K562 (cell line): ENCODE measurements around the gene KCNJ9. TPM values are rescaled to one million over a fixed set of nuclear protein-coding genes. Genes with fewer than 3 reads are reported as not detected.

ENCODE experiments used
- ATAC-seq: fragments of 200-7000 bp; cut with Tn5 transposase; 3 replicates; pipeline ENCODE4 v1.9.1; 2020; ENCODE audit warnings: moderate library complexity
- BruUV-seq: library from RNA; stranded (reverse); fragments of 400-500 nt; replicated peaks from 2 replicates; lab custom pipeline; 2021; lab: Mats Ljungman, UMichigan
- CTCF ChIA-PET: fragments of 300-600 bp; formaldehyde crosslinking; extraction: SDS; loops from one replicate; lab custom pipeline; 2021; ENCODE audit warnings: low intra/inter-chr PET ratio; lab: Yijun Ruan, JAX
- POLR2A ChIA-PET: fragments of 300-600, 350-650 bp; sonication (Branson Sonifier 250); formaldehyde crosslinking; extraction: SDS; loops from one replicate; lab custom pipeline; 2021; ENCODE audit warnings: antibody characterized with exemption, inconsistent platforms; lab: Yijun Ruan, JAX
- DNase-seq, 4 experiments: peaks; one replicate each; pipeline versions ENCODE4 v3.0.0 to v3.0.0-alpha.2; 2011 to 2018; ENCODE audit warnings: low spot score in 3 of 4, mixed read lengths in 3 of 4; ENCODE audit errors: extremely low read depth in 1 of 4
- FAIRE-seq: peaks from 2 replicates; lab custom pipeline; 2011; peaks lifted over from hg19 to GRCh38; lab: Jason Lieb, UNC
- H2AFZ ChIP-seq: 2 replicates; pipeline ENCODE4 v1.6.0; 2011; ENCODE audit warnings: low read depth, low read length, control low read depth, inconsistent platforms
- H3K27ac ChIP-seq: fragments of 200-600 bp; 3 replicates; pipeline ENCODE4 v1.8.0; 2011; ENCODE audit warnings: low read depth, mild to moderate bottlenecking, control low read depth, inconsistent platforms, low read length, moderate library complexity, mixed read lengths; ENCODE audit errors: extremely low read depth
- H3K27me3 ChIP-seq, 2 experiments: fragments of 300-600 bp in 1 of 2; 2 replicates in 1 of 2; 3 replicates in 1 of 2; pipeline versions ENCODE4 v1.6.0 to v1.8.0; 2011; ENCODE audit warnings: inconsistent platforms in 2 of 2, low read length in 2 of 2, mild to moderate bottlenecking in 1 of 2, mixed read lengths in 1 of 2, moderate library complexity in 1 of 2; ENCODE audit not compliant: control insufficient read depth in 2 of 2, insufficient read depth in 2 of 2
- H3K36me3 ChIP-seq: fragments of 300-600 bp; 3 replicates; pipeline ENCODE4 v1.8.0; 2011; ENCODE audit warnings: mild to moderate bottlenecking, low read length, inconsistent platforms; ENCODE audit not compliant: control insufficient read depth, insufficient read depth
- H3K4me1 ChIP-seq, 2 experiments: fragments of 200-600 bp in 1 of 2; replicated peaks in 1 of 2; 2 replicates in 1 of 2; 3 replicates in 1 of 2; pipeline versions ENCODE4 v1.5.1 to v1.8.0; 2011; ENCODE audit warnings: inconsistent platforms in 2 of 2, low read length in 2 of 2, mild to moderate bottlenecking in 1 of 2, mixed read lengths in 1 of 2, moderate library complexity in 1 of 2; ENCODE audit not compliant: control insufficient read depth in 2 of 2, insufficient read depth in 2 of 2
- H3K4me2 ChIP-seq: 2 replicates; pipeline ENCODE4 v1.6.1; 2011; ENCODE audit warnings: low read length, control low read depth, inconsistent platforms, mixed read lengths; ENCODE audit not compliant: insufficient read depth
- H3K4me3 ChIP-seq: fragments of 200-600 bp; sonication (generic), shearing (Covaris generic); 2 replicates; pipeline ENCODE4 v1.5.1; 2016; ENCODE audit warnings: control low read depth, inconsistent platforms
- H3K79me2 ChIP-seq: fragments of 200-600 bp; 3 replicates; pipeline ENCODE4 v1.8.0; 2011; ENCODE audit warnings: low read length, inconsistent platforms; ENCODE audit not compliant: control insufficient read depth, insufficient read depth
- H3K9ac ChIP-seq, 2 experiments: 2 replicates each; pipeline versions ENCODE4 v1.6.0 to v1.6.1; 2011; ENCODE audit warnings: low read depth in 2 of 2, low read length in 2 of 2, control low read depth in 1 of 2, inconsistent platforms in 1 of 2, mild to moderate bottlenecking in 1 of 2, mixed read lengths in 1 of 2; ENCODE audit not compliant: insufficient read depth in 1 of 2
- H3K9me1 ChIP-seq: one replicate; pipeline ENCODE4 v1.6.0; 2011; ENCODE audit warnings: inconsistent platforms, mild to moderate bottlenecking, low read length, moderate library complexity; ENCODE audit not compliant: control insufficient read depth, insufficient read depth
- H3K9me3 ChIP-seq: replicated peaks from 2 replicates; pipeline ENCODE4 v1.5.1; 2011; ENCODE audit warnings: low read depth, low read length, inconsistent platforms; ENCODE audit not compliant: control insufficient read depth, insufficient read depth
- H4K20me1 ChIP-seq: replicated peaks from 2 replicates; pipeline ENCODE4 v1.6.1; 2011; ENCODE audit warnings: low read length, inconsistent platforms, mixed read lengths; ENCODE audit not compliant: control insufficient read depth, insufficient read depth
- CXXC5 ChIP-seq: fragments of 250-450 bp; sonication (Bioruptor Pico); IDR thresholded peaks from 2 replicates; pipeline ENCODE4 v1.8.0; 2022; ENCODE audit warnings: inconsistent platforms, mild to moderate bottlenecking, moderate library complexity
- MAFK ChIP-seq: IDR thresholded peaks from 2 replicates; pipeline ENCODE4 v1.6.1; 2011; ENCODE audit warnings: low read length, improper control_type of control experiment
- MCM5 ChIP-seq: fragments of 450-650 bp; IDR thresholded peaks from 2 replicates; pipeline ENCODE4 v1.6.1; 2016; ENCODE audit warnings: low read depth
- NELFE ChIP-seq: IDR thresholded peaks from 2 replicates; pipeline ENCODE4 v1.6.1; 2011; ENCODE audit warnings: mild to moderate bottlenecking; ENCODE audit not compliant: insufficient read depth, insufficient read length
- NFIC ChIP-seq: fragments of 450-650 bp; IDR thresholded peaks from 2 replicates; pipeline ENCODE4 v1.6.1; 2017; ENCODE audit warnings: mild to moderate bottlenecking, inconsistent platforms
- PHF20 ChIP-seq: fragments of 450-650 bp; IDR thresholded peaks from 2 replicates; pipeline ENCODE4 v1.6.1; 2018; ENCODE audit not compliant: partially characterized antibody
- PPARD ChIP-seq: fragments of 250-450 bp; sonication (Bioruptor Pico); IDR thresholded peaks from 2 replicates; pipeline ENCODE4 v1.8.0; 2022; ENCODE audit warnings: inconsistent platforms, mild to moderate bottlenecking, moderate library complexity
- RFX5 ChIP-seq: IDR thresholded peaks from 2 replicates; pipeline ENCODE4 v1.6.1; 2011; ENCODE audit warnings: low read depth, mild to moderate bottlenecking, improper control_type of control experiment, low read length
- SAP30 ChIP-seq: fragments of 200-600 bp; sonication (generic); IDR thresholded peaks from 2 replicates; pipeline ENCODE4 v1.6.1; 2012; ENCODE audit warnings: borderline replicate concordance, low read depth, mild to moderate bottlenecking, moderate library complexity, low read length, control low read depth, inconsistent platforms; ENCODE audit not compliant: insufficient read depth, poor library complexity, severe bottlenecking
- ZFP36 ChIP-seq: fragments of 150-350 bp; IDR thresholded peaks from 2 replicates; pipeline ENCODE4 v1.6.1; 2018; ENCODE audit warnings: low read length, low read depth; ENCODE audit not compliant: partially characterized antibody
- ZNF408 ChIP-seq: fragments of 250-450 bp; sonication (Bioruptor Pico); IDR thresholded peaks from 2 replicates; pipeline ENCODE4 v1.4.0; 2020; ENCODE audit warnings: low read depth, mild to moderate bottlenecking, moderate library complexity
- WGBS: fragments of 100-300 bp; shearing (Covaris generic); methylation state at CpG from one replicate; pipeline ENCODE4 v1.1.6; 2016; ENCODE audit warnings: low coverage, mixed read lengths; ENCODE audit not compliant: insufficient coverage; ENCODE audit errors: missing lambda C conversion rate; 5-methylcytosine and 5-hydroxymethylcytosine counted together
- in situ Hi-C: fragments of 300-500 bp; cut with MboI; formaldehyde crosslinking; loops from 4 replicates; pipeline ENCODE4 v1.15.0; 2018; ENCODE audit warnings: inconsistent platforms, mixed read lengths
- intact Hi-C: fragments of 100-400 bp; cut with micrococcal nuclease; formaldehyde crosslinking; loops from 2 replicates; pipeline ENCODE4 v1.14.2; 2022
- polyA plus RNA-seq, 8 experiments: library from polyadenylated mRNA; depleted of rRNA in 4 of 8; stranded (reverse) in 5 of 8; unstranded in 3 of 8; fragments of >200 nt; fragmentation: Nextera tagmentation in 2 of 8; fragmentation: Illumina TruSeq in 1 of 8; extraction: Ambion mirVana in 2 of 8; extraction: Trizol in 1 of 8; gene quantifications; 2 replicates each; pipeline versions ENCODE4 v1.2.1 to v1.2.3, GENCODE V29; 2011 to 2014; ENCODE audit warnings: inconsistent platforms in 1 of 8, missing spikeins in 1 of 8
- total RNA-seq, 7 experiments: library from RNA; depleted of rRNA in 6 of 7; stranded (reverse); fragments of >200 nt in 6 of 7; fragmentation: Illumina TruSeq in 2 of 7; extraction: Trizol in 2 of 7; gene quantifications; 2 replicates each; pipeline versions ENCODE4 v1.2.1 to v1.2.3, GENCODE V29; 2011 to 2021; ENCODE audit warnings: low replicate concordance in 1 of 7
- TF ChIP-seq, protein P1 (sequence below): fragments of 450-650 bp; IDR thresholded peaks from 2 replicates; pipeline ENCODE4 v1.6.1; 2017; ENCODE audit warnings: mild to moderate bottlenecking, moderate library complexity
- TF ChIP-seq, protein P2 (sequence below), 3 experiments: IDR thresholded peaks in 2 of 3; conservative IDR thresholded peaks in 1 of 3; 2 replicates each; pipeline ENCODE4 v1.5.1; 2011 to 2012; ENCODE audit warnings: low read length in 3 of 3, mild to moderate bottlenecking in 3 of 3, control low read depth in 2 of 3, improper control_type of control experiment in 1 of 3, inconsistent platforms in 1 of 3, low read depth in 1 of 3, mixed read lengths in 1 of 3, moderate library complexity in 1 of 3; ENCODE audit not compliant: insufficient read depth in 2 of 3

The KCNJ9 gene
- total and polyA plus RNA-seq, 9 of the 15 experiments (the other 6 are each of a cell fraction or from before 2014, with no cell fraction given), result not detected

DNA sequence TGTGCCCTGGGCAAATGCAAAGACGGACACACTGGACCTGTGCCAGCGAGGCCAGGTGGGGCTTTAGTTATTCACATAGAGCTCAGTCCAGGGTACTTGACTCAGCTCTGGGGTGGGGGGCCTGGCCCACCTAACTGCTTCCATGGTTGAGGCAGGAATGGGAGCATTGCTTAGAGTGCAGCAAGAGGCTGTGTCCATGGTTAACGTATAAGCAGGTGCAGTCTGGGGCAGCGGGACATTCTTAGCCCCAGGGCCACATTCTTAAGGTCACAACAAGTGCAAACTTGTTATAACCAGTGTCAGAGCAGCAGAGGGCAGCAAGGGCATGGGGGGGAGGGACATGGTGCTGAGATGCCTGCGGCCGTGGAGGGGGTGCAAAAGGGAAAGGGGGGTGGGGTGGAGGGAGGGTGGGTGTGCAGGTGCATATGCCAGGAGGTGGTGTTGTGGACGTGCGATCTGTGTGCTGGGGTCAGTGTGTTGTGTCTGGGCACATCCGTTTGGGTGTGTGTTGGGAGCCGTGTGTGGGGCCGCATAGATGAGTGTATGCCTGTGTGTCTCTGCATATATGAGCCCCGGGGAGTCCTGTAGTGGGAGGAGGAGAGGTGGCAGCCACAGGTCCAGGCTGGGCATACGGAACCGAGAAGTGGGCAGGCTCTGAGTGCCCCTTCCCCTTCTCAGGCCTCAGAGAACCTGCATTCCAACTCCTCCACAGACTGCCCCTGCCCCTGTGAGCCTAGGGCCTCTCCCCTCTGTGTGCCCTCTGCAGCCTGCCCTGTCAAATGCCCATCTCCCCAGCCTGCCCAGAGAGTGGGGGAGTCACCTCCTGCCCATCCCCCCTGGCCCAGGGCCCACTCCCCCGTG is 19.7 kb upstream of the KCNJ9 start:
- H3K27ac ChIP-seq, result no peak overlapping the region
- peak in 2 of 4 experiments; percentile 23 for DNase-seq
- no peaks in the 10 kb centered on the region; a peak in 1 of 5 replicates for H3K4me1 ChIP-seq
- H3K4me2 ChIP-seq, result no peak overlapping the region
- no peak for TF ChIP-seq ZFP36
- no peak for TF ChIP-seq NELFE
- no peak for TF ChIP-seq PHF20
- no peak for TF ChIP-seq SAP30
- no peak for TF ChIP-seq MAFK
- TF ChIP-seq ZNF408 (CRISPR knock-in tag), result no peak
- TF ChIP-seq MCM5, result no peak
- TF ChIP-seq, protein P1, sequence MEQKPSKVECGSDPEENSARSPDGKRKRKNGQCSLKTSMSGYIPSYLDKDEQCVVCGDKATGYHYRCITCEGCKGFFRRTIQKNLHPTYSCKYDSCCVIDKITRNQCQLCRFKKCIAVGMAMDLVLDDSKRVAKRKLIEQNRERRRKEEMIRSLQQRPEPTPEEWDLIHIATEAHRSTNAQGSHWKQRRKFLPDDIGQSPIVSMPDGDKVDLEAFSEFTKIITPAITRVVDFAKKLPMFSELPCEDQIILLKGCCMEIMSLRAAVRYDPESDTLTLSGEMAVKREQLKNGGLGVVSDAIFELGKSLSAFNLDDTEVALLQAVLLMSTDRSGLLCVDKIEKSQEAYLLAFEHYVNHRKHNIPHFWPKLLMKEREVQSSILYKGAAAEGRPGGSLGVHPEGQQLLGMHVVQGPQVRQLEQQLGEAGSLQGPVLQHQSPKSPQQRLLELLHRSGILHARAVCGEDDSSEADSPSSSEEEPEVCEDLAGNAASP, result no peak
- no peak for TF ChIP-seq RFX5
- TF ChIP-seq, protein P2, sequence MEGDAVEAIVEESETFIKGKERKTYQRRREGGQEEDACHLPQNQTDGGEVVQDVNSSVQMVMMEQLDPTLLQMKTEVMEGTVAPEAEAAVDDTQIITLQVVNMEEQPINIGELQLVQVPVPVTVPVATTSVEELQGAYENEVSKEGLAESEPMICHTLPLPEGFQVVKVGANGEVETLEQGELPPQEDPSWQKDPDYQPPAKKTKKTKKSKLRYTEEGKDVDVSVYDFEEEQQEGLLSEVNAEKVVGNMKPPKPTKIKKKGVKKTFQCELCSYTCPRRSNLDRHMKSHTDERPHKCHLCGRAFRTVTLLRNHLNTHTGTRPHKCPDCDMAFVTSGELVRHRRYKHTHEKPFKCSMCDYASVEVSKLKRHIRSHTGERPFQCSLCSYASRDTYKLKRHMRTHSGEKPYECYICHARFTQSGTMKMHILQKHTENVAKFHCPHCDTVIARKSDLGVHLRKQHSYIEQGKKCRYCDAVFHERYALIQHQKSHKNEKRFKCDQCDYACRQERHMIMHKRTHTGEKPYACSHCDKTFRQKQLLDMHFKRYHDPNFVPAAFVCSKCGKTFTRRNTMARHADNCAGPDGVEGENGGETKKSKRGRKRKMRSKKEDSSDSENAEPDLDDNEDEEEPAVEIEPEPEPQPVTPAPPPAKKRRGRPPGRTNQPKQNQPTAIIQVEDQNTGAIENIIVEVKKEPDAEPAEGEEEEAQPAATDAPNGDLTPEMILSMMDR (IDR thresholded peaks at IDR 0.05 in 2 of 3, conservative IDR thresholded peaks at IDR 0.05 in 1 of 3; ENCODE audit: insufficient read depth in 2 of 3, low read depth in 1 of 3, low read length in 3 of 3), result 0 out of 6 replicates have a peak, but pooled peaks of 1 of the 3 experiments have one; percentile 21
- no peak for TF ChIP-seq PPARD (CRISPR knock-in tag)
- TF ChIP-seq NFIC, result peak; percentile 30; the same call in 1 of the 2 replicates
- no peak for TF ChIP-seq CXXC5
- no peak overlapping the region for H3K9ac ChIP-seq
- POLR2A ChIA-PET, result no interaction called here
- in situ Hi-C loops (no loop called here), intact Hi-C loops (no loop called here)
- peaks cover 2% of the 10 kb centered on the region for H3K9me1 ChIP-seq
- FAIRE-seq, result no peak
- no peaks in the 10 kb centered on the region for H3K79me2 ChIP-seq
- ATAC-seq, result 0 out of 3 replicates have a peak, but pooled peaks have one; percentile 26
- H2AFZ ChIP-seq, result no peak overlapping the region
- H3K27me3 ChIP-seq, result peaks cover 19 to 55% of the 10 kb centered on the region in 2 experiments; a peak in 4 of 5 replicates
- CTCF ChIA-PET, result interaction anchor here (0.6 kb wide), 1 partner anchor 132 kb away, joined by 3 read pairs; no protein-coding TSS in a partner anchor
- no peaks in the 10 kb centered on the region for H3K9me3 ChIP-seq
- no TSS peak for BruUV-seq
- WGBS, result 2% methylated on average over 10 of the region's 15 CpGs
- no peak overlapping the region for H3K4me3 ChIP-seq
- H3K36me3 ChIP-seq, result no peaks in the 10 kb centered on the region
- peaks cover 3% of the 10 kb centered on the region; the same call in 1 of the 2 replicates for H4K20me1 ChIP-seq
